Bronchial epithelial cell (primary cell): Measurements from ENCODE around the gene DCLRE1B. TPM values are rescaled to one million over a fixed set of nuclear protein-coding genes. Genes with fewer than 3 reads are reported as not detected.
"Not testable (repeated sequence)": the region's sequence is repeated elsewhere in the genome, so short reads cannot be mapped to it uniquely, and the experiment has no call there.

Experiments
- DNase-seq: peaks from one replicate; pipeline ENCODE4 v3.0.0-alpha.2; 2010; ENCODE audit warnings: low read depth
- FAIRE-seq: peaks from 2 replicates; lab custom pipeline; 2011; peaks lifted over from hg19 to GRCh38; lab: Jason Lieb, UNC
- H3K27me3 ChIP-seq: 2 replicates; pipeline ENCODE4 v1.5.1; 2011; ENCODE audit warnings: low read length; ENCODE audit not compliant: control insufficient read depth, insufficient read depth
- H3K36me3 ChIP-seq: 2 replicates; pipeline ENCODE4 v1.5.1; 2011; ENCODE audit warnings: low read length; ENCODE audit not compliant: control insufficient read depth, insufficient read depth
- H3K4me3 ChIP-seq: 2 replicates; pipeline ENCODE4 v1.5.1; 2011; ENCODE audit warnings: mild to moderate bottlenecking, low read depth, low read length, control low read depth
- CTCF ChIP-seq: IDR thresholded peaks from 2 replicates; pipeline ENCODE4 v1.5.1; 2011; ENCODE audit warnings: mild to moderate bottlenecking, moderate library complexity, low read length, control low read depth, inconsistent platforms; ENCODE audit not compliant: insufficient read depth, severe bottlenecking
- total RNA-seq: library from RNA; depleted of rRNA; stranded (reverse); fragments of >200 nt; gene quantifications from 2 replicates; pipeline ENCODE4 v1.2.1, GENCODE V29; 2014

DCLRE1B gene
- total RNA-seq, 1 donor from 2014 or later, result 0.79 TPM

GRCh38 chr1:113946112-113946511 is 41.0 kb downstream of the DCLRE1B start:
- Histone ChIP-seq H3K27me3 (no peaks in the 10 kb centered on the region), H3K4me3 (no peak overlapping the region), H3K36me3 (peaks cover 3% of the 10 kb centered on the region)
- FAIRE-seq (no peak), DNase-seq (no peak)
- no peak for TF ChIP-seq CTCF

GRCh38 chr1:113946678-113947387 is 41.7 kb downstream of the DCLRE1B start:
- FAIRE-seq (no peak), DNase-seq (no peak)
- H3K4me3 ChIP-seq, result no peak overlapping the region
- TF ChIP-seq CTCF, result no peak
- no peaks in the 10 kb centered on the region for H3K27me3 ChIP-seq
- peaks cover 1% of the 10 kb centered on the region for H3K36me3 ChIP-seq

- DNase-seq (no peak), FAIRE-seq (no peak)
- TF ChIP-seq CTCF, result no peak
- Histone ChIP-seq H3K36me3 (no peaks in the 10 kb centered on the region), H3K27me3 (no peaks in the 10 kb centered on the region), H3K4me3 (no peak overlapping the region)
Observed at GRCh38 chr1:113947388-113948107, 42.4 kb downstream of the DCLRE1B start.

GRCh38 chr1:113948151-113948550 is 43.0 kb downstream of the DCLRE1B start:
- not testable (repeated sequence) for H3K27me3 ChIP-seq, DNase-seq, FAIRE-seq, H3K4me3 ChIP-seq, H3K36me3 ChIP-seq

- H3K36me3 ChIP-seq, result no peaks in the 10 kb centered on the region
- no peak for FAIRE-seq
- TF ChIP-seq CTCF, result no peak
Observed at GRCh38 chr1:113949007-113949406, 43.9 kb downstream of the DCLRE1B start.

GRCh38 chr1:113950908-113951307 is 45.8 kb downstream of the DCLRE1B start:
- no peak for TF ChIP-seq CTCF
- Histone ChIP-seq H3K27me3 (no peaks in the 10 kb centered on the region), H3K4me3 (no peak overlapping the region), H3K36me3 (no peaks in the 10 kb centered on the region)
- FAIRE-seq, result no peak
- no peak for DNase-seq

More at GRCh38 chr1:113949007-113949406, 43.9 kb downstream of the DCLRE1B start:
- no peak overlapping the region for H3K4me3 ChIP-seq
- H3K27me3 ChIP-seq, result no peaks in the 10 kb centered on the region
- no peak for DNase-seq
